GM21825 (cell line): ENCODE measurements around the gene EMID1.

ENCODE experiments used
- ATAC-seq: cut with Tn5 transposase; IDR thresholded peaks from one replicate; pipeline ENCODE4 v1.9.1; 2021; ENCODE audit warnings: mild to moderate bottlenecking, moderate library complexity; ENCODE audit not compliant: unreplicated experiment

Gene EMID1

DNA sequence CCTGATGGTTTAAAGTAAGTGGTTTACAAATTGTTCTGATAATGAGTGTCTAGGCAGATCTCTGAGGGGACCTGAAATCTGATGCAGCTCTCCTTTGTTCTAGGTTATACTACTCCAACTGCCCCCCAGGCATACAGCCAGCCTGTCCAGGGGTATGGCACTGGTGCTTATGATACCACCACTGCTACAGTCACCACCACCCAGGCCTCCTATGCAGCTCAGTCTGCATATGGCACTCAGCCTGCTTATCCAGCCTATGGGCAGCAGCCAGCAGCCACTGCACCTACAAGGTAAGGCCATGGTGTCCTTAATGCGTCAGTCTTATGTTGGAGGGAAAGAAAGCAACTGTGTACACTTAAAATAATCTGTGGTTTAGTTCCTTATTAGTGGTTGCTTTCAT is 72.2 kb downstream of the EMID1 start:
- ATAC-seq = no peak

DNA sequence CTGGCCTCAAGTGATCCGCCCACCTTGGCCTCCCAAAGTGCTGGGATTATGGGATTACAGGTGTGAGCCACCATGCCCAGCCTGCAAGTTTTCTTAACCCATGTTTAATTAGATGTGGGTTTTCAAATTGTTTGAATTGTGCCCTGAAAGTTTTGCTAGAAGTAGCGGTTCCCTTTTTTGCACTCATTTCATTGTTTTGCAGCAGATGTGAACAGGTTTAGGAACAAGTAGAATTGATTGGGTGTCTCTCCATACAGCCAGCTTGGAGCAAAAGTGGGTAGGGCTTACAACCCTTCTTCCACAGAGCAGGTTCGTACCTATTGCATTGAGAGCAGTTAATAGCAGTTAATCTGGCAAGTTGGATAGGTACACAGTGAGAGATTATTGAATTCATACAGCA is 78.5 kb downstream of the EMID1 start:
- ATAC-seq = no peak

DNA sequence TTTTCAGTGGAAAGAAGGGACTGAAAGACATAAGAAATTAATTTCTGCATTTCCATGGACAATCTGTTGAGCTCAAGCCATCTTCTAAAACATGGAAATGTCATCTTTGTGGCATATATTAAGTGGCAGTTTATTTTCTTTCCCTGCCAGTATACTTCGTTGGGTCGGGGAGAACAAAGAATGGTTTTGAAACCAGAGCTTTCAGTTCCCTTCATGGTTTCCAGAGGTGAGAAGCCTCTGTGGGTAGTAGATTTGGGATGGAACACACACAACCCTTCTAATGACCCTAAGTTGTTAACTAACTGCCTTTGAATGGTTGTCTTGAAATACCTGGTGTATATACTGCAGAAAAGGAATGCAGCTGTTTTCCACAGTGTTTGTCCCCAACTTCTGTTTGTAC is 83.1 kb downstream of the EMID1 start:
- no peak for ATAC-seq

DNA sequence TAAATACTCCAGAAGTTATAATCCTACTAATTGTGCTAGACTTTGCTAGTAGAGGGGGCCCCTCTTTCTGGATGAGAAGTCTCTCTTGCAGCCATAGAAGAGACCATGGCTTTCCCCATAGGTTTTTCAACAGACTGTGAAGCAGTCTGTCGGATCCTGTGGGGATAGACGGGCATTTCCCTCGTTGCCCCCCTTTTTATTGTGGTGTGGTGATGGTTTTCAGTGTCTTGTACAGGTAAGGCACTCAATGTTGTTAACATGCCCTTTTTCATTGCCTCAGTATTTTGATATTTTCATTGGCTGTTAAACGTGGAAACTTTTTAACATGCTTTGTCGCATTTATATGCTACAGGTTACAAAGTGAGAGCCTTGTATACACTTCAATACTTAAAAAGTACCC is 84.4 kb downstream of the EMID1 start:
- no peak for ATAC-seq

DNA sequence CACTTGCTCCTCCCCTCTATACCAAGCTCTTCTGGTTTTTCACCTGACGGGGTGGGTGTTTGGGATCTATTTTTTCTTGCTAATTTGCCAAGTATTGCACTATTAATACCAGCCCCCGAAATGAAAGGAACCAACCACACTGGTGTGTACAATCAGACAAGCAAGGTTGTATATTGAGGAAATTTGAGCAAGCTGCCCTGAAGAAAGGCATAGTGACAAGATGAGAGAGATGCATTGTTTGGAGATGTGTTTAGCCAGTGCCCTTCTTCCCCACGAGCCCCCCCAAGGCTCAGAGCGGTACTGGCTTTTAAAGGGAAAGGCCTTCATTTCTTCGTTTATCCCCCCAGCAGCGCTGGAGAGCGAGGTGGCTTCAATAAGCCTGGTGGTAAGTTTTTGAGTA is 85.5 kb downstream of the EMID1 start:
- ATAC-seq = no peak

DNA sequence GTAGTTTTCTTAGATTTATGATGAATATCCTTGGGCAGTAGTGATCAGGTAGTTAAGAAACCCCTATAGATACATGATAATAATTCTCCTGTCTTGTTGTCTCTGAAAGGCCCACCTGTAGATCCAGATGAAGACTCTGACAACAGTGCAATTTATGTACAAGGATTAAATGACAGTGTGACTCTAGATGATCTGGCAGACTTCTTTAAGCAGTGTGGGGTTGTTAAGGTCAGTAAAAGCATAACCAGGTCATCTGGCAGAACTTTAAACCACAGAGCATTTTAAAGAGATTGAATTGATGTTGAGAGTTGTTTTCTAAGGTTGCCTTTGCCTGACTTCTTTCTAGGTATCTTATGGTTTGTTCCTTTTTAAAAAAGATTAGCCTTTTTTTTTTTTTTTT is 86.7 kb downstream of the EMID1 start:
- no peak for ATAC-seq

DNA sequence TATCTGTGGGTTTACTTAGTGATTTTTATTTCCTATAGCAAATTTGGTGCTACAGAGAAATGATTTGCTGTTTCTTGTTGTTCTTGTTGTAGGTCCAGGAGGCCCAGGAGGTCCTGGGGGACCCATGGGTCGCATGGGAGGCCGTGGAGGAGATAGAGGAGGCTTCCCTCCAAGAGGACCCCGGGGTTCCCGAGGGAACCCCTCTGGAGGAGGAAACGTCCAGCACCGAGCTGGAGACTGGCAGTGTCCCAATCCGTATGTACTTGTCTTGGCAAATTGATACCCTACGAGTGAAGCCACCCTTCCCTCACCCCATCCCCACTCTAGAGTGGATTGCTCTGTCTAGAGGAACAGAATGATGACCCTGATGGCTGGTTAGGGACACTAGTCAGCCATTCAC is 92.9 kb downstream of the EMID1 start:
- no peak for ATAC-seq

DNA sequence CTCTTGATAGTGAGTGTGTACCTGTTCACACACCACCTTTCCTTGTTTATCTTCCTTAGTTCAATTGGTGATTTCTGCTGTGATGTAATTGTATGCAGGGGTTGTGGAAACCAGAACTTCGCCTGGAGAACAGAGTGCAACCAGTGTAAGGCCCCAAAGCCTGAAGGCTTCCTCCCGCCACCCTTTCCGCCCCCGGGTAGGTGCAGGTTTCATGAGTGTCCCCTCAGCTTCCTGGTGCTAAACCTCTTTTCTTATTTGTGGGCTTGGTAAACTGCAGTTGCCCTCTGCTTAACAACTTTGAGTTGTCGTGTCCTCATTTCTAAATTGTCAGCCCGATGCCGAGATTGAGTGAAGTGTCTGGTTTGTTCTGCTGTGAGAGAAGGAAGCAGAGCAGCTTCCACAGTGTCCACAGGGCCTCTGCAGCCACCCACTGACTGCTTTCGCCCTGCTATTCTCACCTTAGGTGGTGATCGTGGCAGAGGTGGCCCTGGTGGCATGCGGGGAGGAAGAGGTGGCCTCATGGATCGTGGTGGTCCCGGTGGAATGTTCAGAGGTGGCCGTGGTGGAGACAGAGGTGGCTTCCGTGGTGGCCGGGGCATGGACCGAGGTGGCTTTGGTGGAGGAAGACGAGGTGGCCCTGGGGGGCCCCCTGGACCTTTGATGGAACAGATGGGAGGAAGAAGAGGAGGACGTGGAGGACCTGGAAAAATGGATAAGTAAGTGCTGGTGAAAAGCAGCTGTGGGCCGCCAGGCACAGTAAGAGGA is 93.6 kb downstream of the EMID1 start:
- no peak for ATAC-seq

DNA sequence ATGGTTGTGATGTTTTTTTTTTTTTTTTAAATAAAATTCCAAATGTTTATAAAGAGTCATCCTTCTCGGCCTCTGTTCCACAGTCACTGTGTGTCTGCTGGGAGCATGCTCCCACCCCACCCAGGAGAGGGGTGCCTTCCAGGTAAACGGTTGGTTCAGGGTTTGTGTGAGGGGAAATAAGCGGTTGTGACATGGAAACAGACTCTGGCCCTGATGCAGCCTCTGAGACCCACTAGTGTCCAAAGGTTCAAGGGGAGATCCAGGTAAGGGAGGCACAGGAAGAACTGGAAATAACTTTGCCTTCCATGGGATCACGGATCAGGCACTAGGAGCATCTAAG is 94.7 kb downstream of the EMID1 start:
- ATAC-seq = no peak

DNA sequence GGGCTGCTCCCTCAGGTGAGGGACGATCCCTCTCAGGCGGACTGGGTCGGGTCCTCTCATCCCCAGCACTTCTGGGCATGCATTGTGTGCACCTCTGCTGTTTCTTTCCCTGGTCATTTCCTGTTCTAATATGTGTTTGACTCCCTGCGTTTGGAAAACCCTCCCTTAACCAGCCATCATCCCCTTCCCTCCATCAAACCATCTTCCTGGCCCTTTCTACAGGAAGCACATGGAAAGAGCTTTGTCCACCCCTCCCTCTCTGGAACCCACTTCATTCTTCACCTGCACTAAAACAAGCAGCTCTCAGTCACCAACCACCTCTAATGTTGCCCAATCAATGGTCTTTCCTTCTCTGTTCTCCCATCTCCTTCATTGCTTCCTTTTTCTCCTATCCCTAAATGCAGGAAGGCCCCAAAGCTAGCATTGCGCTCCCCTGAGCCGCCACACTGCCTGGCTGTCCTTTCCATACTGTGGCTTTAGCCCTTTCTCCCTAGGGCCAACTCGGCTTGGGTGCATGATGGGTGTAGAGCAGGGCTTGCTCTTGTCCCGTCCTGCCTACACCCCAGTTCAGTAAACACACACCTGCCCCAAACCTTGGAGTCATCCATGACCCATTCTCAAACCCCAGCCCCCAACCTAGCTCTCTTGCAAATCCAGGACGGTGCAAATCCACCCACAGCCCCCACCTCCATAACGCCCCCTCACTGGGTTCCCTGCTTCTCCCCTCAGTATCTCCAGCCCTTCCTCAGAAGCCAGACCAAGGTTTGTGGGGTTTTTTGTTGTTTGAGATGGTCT is 95.3 kb downstream of the EMID1 start:
- no peak for ATAC-seq

DNA sequence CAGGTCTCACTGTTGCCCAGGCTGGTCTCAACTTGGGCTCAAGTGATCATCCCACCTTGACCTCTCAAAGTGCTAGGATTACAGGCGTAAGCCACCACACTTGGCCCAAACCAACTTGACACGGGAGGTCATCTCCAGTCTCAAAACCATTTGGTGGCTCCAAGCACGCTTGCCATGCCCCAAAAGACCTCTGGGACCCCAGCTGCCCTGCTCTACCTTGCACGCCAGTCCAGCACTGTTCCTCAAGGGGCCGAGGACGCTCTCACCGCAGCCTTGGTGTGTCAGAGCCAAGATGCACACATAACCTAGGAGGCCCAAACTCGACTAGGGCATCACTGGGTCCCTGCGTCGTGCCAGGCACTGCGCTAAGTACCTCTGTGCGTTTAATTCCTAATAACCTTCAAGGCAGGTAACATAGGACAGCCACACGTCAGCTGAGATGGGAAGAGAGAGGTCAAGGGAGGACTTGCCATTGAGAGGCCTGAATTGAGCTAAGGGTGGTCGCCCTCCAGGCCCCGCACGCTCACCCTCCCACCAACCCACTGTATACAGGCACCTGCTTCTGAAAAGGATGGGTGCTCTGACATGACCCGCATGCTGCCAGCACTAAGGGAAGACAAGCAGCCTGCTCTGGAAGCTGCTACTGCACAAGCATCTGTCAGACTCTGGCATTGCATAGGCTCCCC is 96.2 kb downstream of the EMID1 start:
- ATAC-seq = no peak

DNA sequence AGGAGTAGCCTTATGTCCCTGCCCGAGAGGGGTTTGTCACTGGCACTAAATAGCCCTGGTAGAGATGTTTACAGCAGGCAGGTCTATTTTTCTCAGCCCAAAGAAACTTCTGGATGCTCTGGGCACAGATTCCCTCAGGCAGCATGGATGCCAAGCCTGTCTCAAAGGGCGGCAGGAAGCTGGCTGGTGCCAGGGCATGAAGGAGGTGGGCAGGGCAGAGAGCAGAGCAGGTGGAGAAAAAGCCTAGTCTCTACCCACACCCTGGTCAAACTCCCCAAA is 96.6 kb downstream of the EMID1 start:
- no peak for ATAC-seq

DNA sequence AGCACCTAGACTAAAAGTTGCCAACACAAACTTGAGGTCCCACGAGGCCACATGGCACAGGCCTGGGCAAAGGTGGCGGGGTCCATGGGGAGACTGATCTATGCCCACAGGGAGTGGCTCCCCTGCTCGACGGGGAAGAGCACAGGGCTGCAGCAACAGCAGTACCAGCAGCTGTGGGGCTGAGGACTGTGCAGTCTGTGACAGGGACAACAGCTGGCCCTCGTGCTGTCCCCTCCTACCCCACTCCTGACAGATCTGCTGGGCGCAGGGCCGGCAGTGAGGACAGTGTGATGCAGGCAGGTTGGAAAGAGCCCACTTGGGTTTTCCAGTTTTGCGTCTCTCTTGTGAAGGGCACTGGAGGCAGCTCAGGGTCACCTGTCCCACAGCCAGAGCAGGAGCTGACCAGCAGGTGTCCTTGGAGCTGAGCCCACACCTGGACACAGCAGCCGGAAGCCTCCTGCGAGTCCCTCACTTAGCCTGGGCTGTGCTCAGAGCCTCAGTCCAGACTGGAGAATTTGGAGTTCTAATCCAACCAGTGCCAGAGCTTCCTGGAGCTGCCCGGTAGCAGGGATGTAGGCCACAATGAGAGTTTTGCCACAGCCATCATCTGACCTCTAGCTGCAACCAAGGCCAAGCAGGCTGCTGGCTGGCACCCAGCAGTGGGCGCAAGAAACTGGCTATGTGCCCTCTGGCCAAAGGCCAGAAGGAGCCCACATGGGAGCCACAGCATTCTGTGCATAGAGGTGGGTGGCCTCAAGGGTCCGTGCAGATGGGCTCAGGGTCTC is 97.2 kb downstream of the EMID1 start:
- no peak for ATAC-seq

DNA sequence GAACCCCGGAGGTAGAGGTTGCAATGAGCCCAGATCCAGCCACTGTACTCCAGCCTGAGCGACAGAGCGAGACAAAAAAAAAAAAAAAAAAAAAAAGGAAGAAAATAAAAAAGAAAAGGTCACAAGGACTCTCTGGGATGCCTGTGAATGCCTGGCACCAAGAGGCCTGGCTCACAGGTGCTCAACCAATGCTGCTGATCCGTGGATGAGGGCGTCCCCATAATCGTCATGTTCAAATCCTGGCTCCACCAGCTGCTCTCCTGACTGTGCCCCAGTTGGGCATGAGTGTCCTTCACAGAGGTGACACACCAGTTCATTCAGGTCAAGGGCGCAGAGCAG is 100.1 kb downstream of the EMID1 start:
- no peak for ATAC-seq

DNA sequence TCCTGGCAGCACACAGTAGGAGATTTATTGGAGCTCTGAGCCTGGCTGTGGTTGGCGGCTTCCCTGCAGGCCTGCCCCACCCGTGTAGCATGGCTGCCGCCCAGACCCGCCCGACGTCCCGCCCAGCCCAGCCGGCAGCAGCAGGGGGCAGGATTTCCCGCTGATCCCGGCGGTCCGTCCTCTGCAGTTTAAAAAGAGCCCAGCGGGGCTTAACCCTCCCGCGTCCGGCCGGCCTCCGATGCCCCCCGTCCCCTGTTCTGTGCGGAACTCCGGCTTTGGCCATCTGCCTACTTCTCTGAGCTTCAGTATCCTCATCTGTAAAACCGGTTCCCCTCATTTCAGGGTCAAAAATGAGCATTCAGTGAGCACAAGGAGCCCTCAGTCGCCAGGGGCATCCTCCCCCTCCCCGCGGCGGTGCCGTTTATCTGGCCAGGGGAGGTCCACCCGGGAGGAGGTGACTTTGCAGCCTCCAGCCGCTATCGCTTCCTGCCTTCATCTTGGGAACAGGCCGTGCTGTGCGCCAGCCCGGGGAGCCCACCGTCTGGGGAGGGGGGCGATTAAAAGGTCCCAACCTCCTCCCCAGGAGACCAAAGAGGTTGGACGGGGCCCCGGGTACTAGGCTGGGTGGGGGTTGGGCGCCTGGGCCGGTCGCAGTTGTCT is 100.6 kb downstream of the EMID1 start, which contains the start of gene GAS2L1:
GAS2L1 (plus strand) TSS at position 476 of the 660 bp plus-strand sequence. CDS start 1,456 bp downstream, outside the sequence.
- no peak for ATAC-seq

DNA sequence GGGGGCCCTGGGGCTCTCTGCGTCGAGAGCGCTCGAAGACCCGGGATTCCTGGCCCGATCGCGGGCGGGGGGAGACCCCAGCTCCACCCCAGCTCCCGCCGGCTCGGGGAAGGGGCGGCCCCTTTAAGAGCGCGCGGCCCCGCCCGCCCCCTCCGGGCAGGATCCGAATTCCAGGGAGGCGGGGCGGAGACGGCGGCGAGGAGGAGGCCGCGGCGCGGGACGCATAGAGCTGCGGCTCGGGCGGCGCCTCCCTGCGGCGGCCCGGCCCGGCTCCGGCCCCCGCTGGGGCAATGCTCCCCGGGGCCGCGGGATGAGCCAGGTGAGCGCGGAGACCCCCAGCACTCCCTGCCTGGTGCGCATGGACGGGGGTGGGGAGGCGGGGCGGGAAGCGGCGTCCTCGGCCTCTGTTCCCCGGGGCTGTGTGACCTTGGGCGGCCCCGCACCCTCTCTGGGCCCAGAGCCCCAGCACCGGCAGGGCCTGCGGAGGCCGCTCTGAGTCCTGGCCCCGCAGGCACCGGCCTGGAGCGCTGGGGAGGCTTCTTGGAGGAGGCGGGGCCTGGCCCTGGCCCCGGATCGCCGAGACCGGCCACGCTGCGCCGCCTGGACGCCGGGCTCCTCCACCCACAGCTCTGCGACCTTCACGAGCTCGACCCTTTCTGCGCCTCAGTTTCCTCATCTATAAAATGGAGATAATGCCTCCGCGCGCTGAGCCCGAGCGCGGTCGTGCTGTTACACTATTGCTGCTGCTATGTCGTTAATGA is 101.3 kb downstream of the EMID1 start:
- no peak for ATAC-seq

DNA sequence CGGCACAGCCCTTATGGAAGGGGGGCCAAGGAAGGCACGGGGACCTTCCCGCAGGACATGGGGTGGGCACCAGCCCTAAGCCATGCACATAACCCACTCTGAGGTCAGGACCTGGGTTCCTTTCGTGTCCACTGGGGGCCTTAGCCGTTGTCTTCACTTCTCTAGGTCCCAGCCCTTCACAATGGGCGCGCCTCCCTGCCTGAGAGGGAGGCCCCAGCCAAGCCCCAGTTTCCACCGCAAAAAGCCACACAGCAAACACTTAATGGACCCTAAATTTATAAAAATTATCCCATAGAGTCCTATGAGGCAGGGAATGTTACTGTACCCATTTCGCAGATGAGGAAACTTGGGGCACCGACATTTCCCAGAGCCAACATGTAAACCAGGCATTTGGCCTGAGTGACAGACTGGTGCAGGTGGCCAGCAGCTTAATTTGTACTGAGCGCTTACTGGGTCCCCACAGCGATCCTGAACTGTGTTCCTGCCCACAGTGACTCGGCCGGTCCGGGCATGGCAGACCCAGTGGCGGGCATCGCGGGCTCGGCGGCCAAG is 102.0 kb downstream of the EMID1 start:
- ATAC-seq = no peak

DNA sequence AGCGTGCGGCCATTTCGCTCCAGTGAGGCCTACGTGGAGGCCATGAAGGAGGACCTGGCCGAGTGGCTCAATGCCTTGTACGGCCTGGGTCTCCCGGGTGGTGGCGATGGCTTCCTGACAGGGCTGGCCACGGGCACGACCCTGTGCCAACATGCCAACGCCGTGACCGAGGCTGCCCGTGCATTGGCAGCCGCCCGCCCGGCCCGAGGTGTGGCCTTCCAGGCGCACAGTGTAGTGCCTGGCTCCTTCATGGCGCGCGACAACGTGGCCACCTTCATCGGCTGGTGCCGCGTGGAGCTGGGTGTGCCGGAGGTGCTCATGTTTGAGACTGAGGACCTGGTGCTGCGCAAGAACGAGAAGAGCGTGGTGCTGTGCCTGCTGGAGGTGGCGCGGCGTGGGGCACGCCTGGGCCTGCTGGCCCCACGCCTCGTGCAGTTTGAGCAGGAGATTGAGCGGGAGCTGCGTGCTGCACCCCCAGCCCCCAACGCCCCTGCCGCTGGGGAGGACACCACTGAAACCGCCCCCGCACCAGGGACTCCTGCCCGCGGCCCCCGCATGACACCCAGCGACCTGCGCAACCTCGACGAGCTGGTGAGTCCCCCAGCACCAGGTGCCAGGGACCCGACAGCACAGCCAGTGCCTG is 102.6 kb downstream of the EMID1 start:
- ATAC-seq = no peak

DNA sequence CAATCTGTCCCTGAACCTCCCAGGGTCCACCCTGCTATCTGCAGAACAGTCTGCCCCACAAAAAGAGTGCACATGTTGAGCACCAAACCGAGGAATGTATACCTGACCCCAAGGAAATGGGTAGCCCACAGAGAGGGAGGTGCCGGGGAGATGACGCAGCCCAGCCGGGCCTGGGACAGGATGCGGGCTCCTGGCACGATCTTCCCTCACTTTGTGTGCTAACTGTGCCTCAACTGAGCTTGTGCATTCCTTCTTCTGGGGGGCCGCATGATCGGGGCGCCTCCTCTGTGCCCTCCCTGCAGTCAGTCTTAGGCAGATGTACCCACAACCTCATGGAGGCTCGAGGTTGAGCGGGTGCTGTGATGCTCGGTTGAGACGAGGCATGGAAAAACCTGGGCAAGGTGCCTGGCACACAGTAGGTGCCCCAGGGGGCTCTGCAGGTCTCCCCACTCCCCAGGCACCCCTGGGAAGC is 103.1 kb downstream of the EMID1 start:
- no peak for ATAC-seq
